Breast epithelium (tissue), 3 donors: ENCODE data around the gene FNIP1.

Experiments
- POLR2AphosphoS5 ChIP-seq, 3 donors: sonication (generic); formaldehyde crosslinking; IDR thresholded peaks; one replicate each; pipeline ENCODE4 v1.6.1; 2017; ENCODE audit warnings: antibody characterized with exemption in 3 of 3
- TF ChIP-seq, protein P1 (sequence below), 3 donors: fragments of 450-650 bp; IDR thresholded peaks; one replicate each; pipeline ENCODE4 v1.5.1; 2016 to 2017; ENCODE audit warnings: antibody characterized with exemption in 3 of 3, mild to moderate bottlenecking in 3 of 3, moderate library complexity in 3 of 3

DNA sequence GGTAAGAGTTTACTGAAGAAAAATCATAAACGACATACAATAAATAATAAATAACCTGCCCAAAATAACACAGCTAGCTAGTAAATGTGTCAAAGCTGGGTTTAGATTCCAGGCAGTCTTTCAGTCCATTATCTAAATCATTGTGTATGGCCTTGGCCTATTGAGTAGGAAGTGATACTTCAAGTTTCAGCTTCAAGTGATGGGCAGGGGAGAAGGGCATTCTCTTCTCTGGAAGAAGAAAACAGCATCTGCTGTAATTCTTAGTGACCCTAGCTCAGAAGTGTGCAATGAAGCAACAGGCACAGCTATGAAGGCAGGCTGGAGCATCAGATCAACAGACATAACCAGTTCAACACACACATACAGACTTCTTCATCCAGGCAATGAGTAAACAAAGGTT lies 42.5 kb downstream of the FNIP1 start:
- no peak for TF ChIP-seq POLR2AphosphoS5 (IDR thresholded peaks at IDR 0.05)
- TF ChIP-seq, protein P1, sequence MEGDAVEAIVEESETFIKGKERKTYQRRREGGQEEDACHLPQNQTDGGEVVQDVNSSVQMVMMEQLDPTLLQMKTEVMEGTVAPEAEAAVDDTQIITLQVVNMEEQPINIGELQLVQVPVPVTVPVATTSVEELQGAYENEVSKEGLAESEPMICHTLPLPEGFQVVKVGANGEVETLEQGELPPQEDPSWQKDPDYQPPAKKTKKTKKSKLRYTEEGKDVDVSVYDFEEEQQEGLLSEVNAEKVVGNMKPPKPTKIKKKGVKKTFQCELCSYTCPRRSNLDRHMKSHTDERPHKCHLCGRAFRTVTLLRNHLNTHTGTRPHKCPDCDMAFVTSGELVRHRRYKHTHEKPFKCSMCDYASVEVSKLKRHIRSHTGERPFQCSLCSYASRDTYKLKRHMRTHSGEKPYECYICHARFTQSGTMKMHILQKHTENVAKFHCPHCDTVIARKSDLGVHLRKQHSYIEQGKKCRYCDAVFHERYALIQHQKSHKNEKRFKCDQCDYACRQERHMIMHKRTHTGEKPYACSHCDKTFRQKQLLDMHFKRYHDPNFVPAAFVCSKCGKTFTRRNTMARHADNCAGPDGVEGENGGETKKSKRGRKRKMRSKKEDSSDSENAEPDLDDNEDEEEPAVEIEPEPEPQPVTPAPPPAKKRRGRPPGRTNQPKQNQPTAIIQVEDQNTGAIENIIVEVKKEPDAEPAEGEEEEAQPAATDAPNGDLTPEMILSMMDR (IDR thresholded peaks at IDR 0.05): no peak
